PFSK-1 (cell line): ENCODE data around the gene CES3.

Experiments used
- FOXP2 ChIP-seq: optimal IDR thresholded peaks from 2 replicates; pipeline ENCODE3; 2011; ENCODE audit warnings: borderline replicate concordance, control low read depth, inconsistent platforms; ENCODE audit not compliant: insufficient read depth; ENCODE audit errors: extremely low read length, extremely low read depth
- POLR2AphosphoS5 ChIP-seq: IDR thresholded peaks from 2 replicates; pipeline ENCODE4 v1.6.1; 2012; ENCODE audit warnings: low read depth, mild to moderate bottlenecking, control low read depth, low read length, moderate library complexity
- REST ChIP-seq, 2 experiments: IDR thresholded peaks; 2 replicates each; pipeline versions ENCODE4 v1.6.1 to v1.8.0; 2011 to 2012; ENCODE audit warnings: low read depth in 2 of 2, low read length in 2 of 2, control low read depth in 1 of 2, inconsistent platforms in 1 of 2, mild to moderate bottlenecking in 1 of 2, moderate library complexity in 1 of 2; ENCODE audit not compliant: insufficient read depth in 1 of 2

- TF ChIP-seq REST (IDR thresholded peaks at IDR 0.05; ENCODE audit: insufficient read depth in 1 of 2, low read depth in 2 of 2, low read length in 2 of 2) (no peak), FOXP2 (no peak), POLR2AphosphoS5 (no peak)
Observed at GRCh38 chr16:66936889-66937554, 24.0 kb upstream of the CES3 start.
